ENCODE measurements around the gene IZUMO3. TPM values are rescaled to one million over a fixed set of nuclear protein-coding genes. Genes with fewer than 3 reads are reported as not detected.

The IZUMO3 gene, protein sequence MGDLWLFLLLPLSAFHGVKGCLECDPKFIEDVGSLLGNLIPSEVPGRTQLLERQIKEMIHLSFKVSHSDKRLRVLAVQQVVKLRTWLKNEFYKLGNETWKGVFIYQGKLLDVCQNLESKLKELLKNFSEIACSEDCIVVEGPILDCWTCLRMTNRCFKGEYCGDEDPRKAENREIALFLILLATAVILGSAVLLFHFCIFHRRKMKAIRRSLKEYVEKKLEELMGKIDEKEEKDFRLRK
- not detected in 2 replicates for polyA plus RNA-seq

DNA sequence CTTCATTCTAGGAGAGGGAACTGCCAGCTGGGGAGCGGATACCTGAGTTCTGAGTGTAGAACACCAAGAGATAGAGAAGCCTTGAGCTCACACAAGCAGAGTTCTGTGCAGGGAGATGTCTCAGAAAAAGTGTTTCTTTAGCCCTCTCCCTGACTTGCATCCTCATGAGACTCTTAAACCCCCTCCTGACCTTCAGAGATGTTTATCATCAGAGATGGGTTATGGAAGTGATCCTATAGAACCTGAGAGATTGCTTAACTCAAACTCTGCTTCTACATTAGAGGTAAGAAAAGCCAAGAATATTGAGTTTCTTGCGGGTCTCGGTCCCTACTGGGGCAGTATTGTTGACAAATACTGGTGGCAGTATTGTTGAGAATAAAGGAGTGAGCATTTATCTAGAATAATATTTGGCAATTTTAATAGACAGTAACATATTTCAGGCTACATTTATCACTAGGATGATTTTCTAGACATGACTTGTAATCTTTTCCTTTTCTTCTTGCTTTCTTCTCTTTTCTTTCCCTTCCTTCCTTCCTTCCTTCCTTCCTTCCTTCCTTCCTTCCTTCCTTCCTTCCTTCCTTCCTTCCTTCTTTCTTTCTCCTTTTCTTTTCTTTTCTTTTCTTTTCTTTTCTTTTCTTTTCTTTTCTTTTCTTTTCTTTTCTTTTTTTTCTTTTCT lies at the start of gene IZUMO3:
Gene IZUMO3 (minus strand): TSS at position 51 of the 676 bp plus-strand sequence. CDS start 248 bp downstream, outside the sequence.

